ENCODE results near the gene PMF1.
A peak's percentile ranks its signal among the peaks of the same experiment; 100 is the strongest.
"Not testable (repeated sequence)": the region's sequence is repeated elsewhere in the genome, so short reads cannot be mapped to it uniquely, and the experiment has no call there.

PMF1 gene

DNA sequence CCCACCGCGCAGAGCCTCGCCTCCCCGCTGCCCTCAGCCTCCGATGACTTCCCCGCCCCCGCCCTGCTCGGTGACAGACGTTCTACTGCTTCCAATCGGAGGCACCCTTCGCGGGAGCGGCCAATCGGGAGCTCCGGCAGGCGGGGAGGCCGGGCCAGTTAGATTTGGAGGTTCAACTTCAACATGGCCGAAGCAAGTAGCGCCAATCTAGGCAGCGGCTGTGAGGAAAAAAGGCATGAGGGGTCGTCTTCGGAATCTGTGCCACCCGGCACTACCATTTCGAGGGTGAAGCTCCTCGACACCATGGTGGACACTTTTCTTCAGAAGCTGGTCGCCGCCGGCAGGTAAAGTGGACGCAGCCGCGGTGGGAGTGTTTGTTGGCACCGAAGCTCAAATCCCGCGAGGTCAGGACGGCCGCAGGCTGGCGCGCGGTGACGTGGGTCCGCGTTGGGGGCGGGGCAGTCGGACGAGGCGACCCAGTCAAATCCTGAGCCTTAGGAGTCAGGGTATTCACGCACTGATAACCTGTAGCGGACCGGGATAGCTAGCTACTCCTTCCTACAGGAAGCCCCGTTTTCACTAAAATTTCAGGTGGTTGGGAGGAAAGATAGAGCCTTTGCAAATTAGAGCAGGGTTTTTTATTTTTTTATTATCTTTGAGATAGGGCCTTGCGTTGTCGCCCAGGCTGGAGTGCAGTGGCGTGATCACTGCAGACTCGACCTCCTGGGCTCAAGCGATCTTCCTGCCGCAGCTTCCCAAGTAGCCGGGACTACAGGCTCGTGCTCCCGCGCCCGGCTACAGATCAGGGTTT, at the start of gene PMF1:
PMF1 (plus strand) TSS at position 175 of the 811 bp plus-strand sequence; CDS start at position 184, 9 bp downstream.
- DNase-seq (ENCODE audit: low read depth, low spot score) = peak; percentile 99

DNA sequence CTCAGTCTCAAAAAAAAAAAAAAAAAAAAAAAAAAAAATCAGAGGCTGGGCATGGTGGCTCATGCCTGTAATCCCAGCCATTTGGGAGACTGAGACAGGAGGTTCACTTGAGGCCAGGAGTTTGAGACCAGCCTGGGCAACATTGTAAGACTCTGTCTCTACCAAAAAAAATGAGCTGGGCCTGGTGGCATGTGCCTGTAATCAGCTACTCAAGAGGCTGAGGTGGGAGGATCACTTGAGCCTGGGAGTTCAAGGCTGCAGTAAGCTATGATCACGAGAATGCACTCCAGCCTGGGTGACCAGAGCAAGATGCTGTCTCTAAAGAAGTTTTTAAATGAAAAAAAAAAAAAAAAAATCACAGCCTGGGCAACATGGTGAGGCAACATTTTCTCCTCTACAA, 49.1 kb upstream of the PMF1 start:
- no peak for DNase-seq (ENCODE audit: low read depth, low spot score)

GRCh38 chr1:156164125-156164831, 48.5 kb upstream of the PMF1 start:
- DNase-seq (ENCODE audit: low read depth, low spot score) = no peak

DNA sequence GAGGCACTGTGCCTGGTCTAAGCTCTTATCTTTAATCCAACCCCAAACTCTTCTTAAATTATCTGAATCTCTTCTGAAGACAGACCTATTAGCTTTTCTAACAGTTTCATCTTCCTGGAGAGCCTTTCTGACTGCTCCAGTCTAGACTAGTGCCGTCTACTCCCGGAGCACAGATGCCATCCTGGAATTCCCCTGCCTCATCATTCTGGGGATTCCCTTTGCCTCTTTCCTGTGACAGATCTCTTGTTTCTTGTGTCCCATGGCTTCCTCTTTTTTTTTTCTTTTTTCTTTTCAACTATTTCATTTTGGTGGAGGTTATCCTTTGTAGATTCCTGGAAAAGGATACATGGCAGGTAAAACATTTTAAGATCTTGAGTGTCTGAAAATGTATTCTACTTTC, 47.7 kb upstream of the PMF1 start:
- DNase-seq (ENCODE audit: low read depth, low spot score) = no peak

- DNase-seq (ENCODE audit: low read depth, low spot score) = no peak
Measured at GRCh38 chr1:156167536-156167935, 45.3 kb upstream of the PMF1 start.

- DNase-seq (ENCODE audit: low read depth, low spot score) = no peak
Measured at GRCh38 chr1:156172696-156173470, 39.9 kb upstream of the PMF1 start.

DNA sequence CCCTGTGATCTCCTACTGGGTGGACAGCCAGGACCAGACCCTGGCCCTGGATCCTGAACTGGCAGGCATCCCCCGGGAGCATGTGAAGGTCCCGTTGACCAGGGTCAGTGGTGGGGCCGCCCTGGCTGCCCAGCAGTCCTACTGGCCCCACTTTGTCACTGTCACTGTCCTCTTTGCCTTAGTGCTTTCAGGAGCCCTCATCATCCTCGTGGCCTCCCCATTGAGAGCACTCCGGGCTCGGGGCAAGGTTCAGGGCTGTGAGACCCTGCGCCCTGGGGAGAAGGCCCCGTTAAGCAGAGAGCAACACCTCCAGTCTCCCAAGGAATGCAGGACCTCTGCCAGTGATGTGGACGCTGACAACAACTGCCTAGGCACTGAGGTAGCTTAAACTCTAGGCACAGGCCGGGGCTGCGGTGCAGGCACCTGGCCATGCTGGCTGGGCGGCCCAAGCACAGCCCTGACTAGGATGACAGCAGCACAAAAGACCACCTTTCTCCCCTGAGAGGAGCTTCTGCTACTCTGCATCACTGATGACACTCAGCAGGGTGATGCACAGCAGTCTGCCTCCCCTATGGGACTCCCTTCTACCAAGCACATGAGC, 36.1 kb upstream of the PMF1 start:
- no peak for DNase-seq (ENCODE audit: low read depth, low spot score)

DNA sequence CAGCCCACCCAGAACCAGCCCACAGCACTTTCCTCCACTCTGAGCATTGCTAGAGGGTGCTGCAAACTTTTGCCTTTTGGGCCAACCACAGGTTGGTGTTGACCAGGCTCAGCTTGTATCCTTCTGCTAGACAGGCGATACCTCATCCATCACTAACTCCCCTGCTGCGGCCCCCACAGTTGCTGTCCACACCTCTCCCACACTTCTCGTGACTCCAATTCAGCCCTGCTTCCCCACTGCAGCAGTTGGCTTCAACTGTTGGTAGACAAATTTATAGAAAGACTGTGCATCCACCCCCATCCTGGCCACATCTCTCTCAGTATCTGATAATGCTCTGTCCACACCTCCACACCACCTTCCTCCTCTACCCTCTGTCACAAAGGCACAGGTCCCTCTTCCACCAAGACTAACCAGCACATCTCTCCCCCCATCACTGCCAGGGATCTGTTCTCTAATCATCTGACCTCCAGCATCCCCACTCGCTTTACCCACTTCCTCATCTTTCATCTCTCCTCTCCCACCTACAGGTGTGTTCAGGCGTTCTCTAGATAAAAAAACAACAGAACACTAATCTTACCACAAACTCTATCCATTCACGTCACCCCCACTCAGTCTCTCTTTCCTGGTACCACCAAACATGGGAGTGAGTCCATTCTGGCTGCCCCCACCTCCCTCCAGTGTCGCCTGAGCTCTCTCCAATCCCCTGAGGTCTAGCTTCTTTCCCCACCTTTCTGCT, 34.7 kb upstream of the PMF1 start:
- no peak for DNase-seq (ENCODE audit: low read depth, low spot score)

DNA sequence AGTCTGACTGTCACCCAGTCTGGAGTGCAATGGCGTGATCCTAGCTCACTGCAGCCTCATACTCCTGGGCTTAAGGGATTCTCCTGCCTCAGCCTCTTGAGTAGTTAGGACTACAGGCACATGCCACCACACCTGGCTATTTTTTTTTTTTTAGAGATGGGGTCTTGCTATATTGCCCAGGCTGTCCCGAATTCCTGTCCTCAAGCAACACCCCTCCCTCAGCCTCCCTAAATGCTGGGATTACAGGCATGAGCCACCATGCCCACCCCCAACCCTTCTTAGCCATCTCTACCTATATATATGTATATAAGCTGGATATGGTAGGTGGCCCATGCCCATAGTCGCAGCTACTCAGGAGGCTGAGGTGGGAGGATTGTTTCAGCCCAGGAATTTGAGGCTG, 32.3 kb upstream of the PMF1 start:
- no peak for DNase-seq (ENCODE audit: low read depth, low spot score)

DNA sequence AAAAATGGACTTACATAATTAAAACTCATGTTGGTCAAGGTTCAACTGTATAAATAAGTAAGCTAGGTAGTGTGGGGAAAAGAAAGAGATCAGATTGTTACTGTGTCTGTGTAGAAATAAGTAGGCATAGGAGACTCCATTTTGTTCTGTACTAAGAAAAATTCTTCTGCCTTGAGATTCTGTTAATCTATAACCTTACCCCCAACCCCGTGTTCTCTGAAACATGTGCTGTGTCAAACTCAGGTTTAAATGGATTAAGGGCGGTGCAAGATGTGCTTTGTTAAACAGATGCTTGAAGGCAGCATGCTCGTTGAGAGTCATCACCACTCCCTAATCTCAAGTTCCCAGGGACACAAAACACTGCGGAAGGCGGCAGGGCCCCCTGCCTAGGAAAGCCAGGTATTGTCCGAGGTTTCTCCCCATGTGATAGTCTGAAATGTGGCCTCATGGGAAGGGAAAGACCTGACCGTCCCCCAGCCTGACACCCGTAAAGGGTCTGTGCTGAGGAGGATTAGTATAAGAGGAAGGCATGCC, 31.3 kb upstream of the PMF1 start:
- DNase-seq (ENCODE audit: low read depth, low spot score) = peak; percentile 83

DNA sequence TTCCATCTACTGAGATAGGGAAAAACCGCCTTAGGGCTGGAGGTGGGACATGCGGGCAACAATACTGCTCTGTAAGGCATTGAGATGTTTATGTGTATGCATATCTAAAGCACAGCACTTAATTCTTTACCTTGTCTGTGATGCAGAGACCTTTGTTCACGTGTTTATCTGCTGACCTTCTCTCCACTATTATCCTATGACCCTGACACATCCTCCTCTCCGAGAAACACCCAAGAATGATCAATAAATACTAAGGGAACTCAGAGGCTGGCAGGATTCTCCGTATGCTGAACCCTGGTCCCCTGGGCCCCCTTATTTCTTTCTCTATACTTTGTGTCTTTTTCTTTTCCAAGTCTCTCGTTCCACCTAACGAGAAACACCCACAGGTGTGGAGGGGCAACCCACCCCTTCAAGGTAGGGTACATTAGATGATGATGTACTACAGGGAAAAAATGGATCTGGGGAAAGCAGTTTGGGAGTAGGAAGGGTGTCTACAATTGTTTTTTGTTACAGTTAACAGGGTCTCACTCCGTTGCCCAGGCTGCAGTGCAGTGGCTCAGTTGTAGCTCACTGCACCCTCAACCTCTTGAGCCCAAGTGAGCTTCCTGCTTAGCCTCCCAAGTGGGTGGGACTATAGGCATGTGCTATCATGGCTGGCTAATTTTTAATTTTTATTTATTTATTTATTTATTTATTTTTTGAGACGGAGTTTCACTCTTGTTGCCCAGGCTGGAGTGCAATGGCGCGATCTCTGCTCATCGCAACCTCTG, 30.6 kb upstream of the PMF1 start:
- not testable (repeated sequence) for DNase-seq (ENCODE audit: low read depth, low spot score)

- DNase-seq (ENCODE audit: low read depth, low spot score) = not testable (repeated sequence)
Measured at GRCh38 chr1:156186347-156187177, 26.2 kb upstream of the PMF1 start.

DNA sequence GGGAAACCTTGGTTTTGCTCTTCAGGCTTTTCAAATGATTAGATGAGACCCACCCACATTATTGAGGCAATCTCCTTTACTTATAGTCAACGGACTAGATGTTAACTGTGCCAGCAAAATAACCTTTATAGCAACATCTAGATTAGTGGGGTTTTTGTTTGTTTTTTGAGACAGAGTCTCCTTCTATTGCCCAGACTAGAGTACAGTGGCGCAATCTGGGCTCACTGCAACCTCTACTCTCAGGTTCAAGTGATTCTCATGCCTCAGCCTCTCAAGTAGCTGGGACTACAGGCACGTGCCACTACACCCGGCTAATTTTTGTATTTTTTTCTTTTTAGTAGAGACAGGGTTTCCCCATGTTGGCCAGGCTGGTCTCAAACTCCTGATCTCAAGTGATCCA, 22.5 kb upstream of the PMF1 start:
- DNase-seq (ENCODE audit: low read depth, low spot score) = not testable (repeated sequence)

DNA sequence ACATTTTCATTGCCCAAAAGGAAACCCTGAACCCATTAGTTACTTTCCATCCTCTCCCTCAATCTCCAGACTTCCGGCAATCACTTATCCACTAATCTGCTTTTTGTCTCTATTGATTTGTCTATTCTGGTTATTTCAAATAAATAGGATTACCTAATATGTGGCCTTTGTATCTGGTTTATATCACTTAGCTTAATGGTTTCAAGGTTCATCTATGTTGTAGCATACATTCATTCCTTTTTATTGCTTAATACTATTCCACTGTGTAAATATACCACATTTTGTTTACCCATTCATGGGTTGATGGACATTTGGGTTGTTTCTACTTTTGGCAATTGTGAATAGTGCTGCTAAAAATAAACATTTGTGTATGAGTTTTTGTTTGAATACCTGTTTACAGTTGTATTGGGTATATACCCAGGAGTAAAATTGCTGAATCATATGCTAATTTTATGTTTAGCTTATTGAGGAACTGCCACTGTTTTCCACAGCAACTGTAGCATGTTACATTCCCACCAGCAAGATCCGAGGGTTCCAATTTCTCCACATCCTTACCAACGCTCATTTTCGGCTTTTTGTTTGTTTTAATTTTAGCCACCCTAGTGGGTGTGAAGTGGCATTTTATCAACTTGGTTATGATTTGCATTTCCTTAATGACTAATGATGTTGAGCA, 21.4 kb upstream of the PMF1 start:
- no peak for DNase-seq (ENCODE audit: low read depth, low spot score)

- DNase-seq (ENCODE audit: low read depth, low spot score) = no peak
Measured at GRCh38 chr1:156193208-156193487, 19.7 kb upstream of the PMF1 start.

GRCh38 chr1:156193488-156194299, 19.1 kb upstream of the PMF1 start, which contains the start of gene SLC25A44:
SLC25A44 (plus strand) TSS chr1:156194104; CDS start chr1:156199848, 5,744 bp downstream.
- DNase-seq (ENCODE audit: low read depth, low spot score) = peak; percentile 100

- no peak for DNase-seq (ENCODE audit: low read depth, low spot score)
Measured at GRCh38 chr1:156194300-156194652, 18.5 kb upstream of the PMF1 start.

DNA sequence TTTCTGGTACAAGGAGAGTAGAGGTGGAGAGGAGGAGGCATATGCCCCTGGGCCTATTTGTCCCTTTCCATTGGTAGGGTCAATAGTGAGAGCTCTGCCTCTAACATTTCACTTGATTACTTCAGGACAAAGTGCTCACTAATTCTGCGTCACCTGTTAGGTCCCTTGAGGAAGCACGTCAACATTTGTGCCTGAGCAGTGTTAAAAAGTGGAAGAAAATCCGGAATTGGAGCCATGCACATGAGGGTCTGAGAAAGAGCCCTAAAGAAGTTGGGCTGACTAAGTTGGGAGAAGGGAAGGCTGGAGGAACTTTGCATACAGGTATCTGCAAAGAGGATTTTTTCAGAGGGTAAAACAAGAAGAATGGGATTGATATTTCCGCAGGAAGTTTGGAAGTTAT, 17.0 kb upstream of the PMF1 start:
- DNase-seq (ENCODE audit: low read depth, low spot score) = no peak
